Measurements from ENCODE around the gene EXOC7.

The EXOC7 gene

DNA sequence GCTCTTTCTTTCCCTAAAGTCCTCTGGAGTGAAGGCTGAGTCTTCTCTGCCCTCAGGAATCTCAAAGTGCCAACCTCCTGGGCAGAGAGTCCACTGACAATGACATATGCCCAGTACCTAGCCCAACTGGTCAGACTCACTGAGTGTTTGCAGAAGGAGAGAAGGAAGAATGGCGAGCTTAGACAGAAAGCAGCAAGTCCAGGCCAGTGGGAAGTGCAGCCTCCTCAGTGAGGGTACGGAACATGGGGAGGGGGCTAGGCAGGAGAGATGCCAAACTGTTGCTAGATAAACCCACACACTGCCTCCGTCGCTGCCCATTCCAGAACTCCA, 678 bp downstream of the EXOC7 start:
- H3K4me3 ChIP-seq (ENCODE audit: low read depth, low read length) = peak overlapping the region; percentile 93
- DNase-seq (ENCODE audit: low read depth) = no peak
- TF ChIP-seq, protein P1, sequence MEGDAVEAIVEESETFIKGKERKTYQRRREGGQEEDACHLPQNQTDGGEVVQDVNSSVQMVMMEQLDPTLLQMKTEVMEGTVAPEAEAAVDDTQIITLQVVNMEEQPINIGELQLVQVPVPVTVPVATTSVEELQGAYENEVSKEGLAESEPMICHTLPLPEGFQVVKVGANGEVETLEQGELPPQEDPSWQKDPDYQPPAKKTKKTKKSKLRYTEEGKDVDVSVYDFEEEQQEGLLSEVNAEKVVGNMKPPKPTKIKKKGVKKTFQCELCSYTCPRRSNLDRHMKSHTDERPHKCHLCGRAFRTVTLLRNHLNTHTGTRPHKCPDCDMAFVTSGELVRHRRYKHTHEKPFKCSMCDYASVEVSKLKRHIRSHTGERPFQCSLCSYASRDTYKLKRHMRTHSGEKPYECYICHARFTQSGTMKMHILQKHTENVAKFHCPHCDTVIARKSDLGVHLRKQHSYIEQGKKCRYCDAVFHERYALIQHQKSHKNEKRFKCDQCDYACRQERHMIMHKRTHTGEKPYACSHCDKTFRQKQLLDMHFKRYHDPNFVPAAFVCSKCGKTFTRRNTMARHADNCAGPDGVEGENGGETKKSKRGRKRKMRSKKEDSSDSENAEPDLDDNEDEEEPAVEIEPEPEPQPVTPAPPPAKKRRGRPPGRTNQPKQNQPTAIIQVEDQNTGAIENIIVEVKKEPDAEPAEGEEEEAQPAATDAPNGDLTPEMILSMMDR (conservative IDR thresholded peaks at IDR 0.05; ENCODE audit: low read depth, low read length) = no peak

DNA sequence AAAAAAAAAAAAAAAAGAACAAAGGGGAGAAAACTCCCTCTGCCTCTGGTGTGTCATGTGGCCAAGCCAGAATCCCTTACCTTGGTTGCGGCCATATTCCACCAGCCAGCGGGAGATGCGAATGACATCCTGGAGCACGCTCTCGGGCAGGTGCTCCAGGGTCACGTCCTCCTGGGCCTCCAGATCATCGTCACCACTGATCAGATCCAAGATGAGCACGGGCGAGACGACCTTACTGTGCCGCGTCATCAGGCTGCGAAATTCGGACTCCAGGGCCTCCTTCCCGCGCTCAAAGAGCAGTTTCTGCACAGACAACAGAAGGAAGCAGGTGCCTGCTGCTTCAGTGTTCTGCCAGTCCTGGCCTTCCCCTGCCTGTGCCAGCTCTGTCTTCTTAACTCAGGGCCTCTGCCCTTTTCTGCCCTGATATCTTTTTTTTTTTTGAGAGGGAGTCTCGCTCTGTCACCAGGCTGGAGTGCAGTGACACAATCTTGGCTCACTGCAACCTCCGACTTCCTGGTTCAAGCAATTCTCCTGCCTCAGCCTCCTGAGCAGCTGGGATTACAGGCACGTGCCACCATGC, 5.8 kb downstream of the EXOC7 start:
- TF ChIP-seq, protein P1 (conservative IDR thresholded peaks at IDR 0.05; ENCODE audit: low read depth, low read length) = no peak
- no peak overlapping the region for H3K4me3 ChIP-seq (ENCODE audit: low read depth, low read length)
- DNase-seq (ENCODE audit: low read depth) = no peak

DNA sequence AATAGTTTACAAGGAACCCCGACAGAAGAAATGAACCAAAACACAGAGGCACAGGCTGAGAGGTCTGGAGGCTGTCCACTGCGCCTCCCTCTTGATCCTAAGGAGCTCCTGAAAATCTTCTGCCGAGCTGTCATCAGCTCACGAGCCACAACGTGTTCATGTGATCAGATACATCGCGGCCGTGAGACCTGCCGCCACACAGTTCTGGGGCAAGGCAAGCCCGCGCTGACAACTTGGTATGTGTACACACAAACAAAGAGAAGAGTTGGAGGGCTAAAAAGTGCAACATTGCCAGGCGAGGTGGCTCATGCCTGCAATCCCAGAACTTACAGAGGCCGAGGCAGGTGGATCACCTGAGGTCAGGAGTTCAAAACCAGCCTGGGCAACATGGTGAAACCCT, 7.6 kb downstream of the EXOC7 start:
- no peak for DNase-seq (ENCODE audit: low read depth)
- TF ChIP-seq, protein P1 (conservative IDR thresholded peaks at IDR 0.05; ENCODE audit: low read depth, low read length) = no peak
- H3K4me3 ChIP-seq (ENCODE audit: low read depth, low read length) = no peak overlapping the region

DNA sequence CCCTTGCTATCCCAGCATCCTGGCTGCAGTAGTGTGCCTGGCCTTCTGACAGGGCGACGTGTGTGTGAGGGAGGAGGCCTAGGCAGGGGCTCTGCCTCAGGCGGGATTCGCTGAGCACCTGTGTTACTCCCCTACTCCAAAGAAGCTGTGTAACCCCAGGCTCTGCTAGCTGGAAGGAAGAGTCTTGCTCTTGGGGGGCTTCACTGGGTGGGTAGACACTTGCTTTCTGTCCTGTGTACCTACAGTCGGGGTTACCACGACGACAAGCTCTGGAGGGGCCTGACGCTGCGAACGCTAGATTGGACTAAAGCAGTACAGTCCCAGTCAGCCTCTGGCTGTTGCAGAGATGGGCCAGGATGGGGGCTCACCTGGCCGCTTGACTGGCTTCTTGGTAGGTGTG, 9.5 kb downstream of the EXOC7 start:
- no peak for DNase-seq (ENCODE audit: low read depth)
- TF ChIP-seq, protein P1 (conservative IDR thresholded peaks at IDR 0.05; ENCODE audit: low read depth, low read length) = no peak
- H3K4me3 ChIP-seq (ENCODE audit: low read depth, low read length) = no peak overlapping the region

DNA sequence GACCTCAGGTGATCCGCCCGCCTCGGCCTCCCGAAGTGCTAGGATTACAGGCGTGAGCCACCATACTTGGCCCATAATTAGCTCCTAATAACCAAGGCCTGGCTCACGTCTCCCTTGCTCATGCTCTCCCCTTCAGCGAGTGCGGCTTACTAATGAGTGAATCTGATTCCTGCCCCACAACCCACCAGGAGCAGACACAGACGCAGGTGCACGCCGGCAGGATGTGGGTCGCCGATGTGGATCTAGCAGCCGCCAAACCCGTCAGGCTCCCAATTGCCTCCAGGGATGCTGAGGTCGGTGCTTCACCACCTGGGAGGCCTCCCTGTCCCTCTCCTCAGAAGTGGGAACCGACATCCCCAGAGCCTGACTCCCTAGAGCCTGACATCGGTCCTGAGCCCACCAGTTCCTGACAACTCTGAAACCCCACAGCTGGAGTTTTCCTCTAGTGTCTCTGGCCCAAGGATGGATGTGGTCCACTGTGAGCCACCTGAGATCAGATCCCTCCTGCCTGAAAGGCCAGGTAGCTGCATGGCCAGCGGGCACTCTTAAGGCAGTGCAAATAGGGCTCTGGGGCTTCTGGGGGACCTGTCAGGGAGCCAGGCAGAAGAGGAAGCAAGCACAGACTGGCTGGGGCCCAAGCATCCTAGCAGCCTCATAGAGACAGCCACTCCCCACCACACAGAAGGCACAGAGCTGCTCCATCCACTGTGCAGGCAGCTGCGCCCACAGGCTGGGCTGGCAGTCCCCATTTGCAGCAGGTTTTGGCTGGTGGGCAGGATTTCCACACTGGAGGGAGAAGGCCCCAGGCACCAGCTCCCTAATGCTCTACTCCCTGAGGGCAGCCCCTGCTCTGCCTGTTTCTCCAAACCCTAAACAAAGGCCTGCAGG, 10.8 kb downstream of the EXOC7 start:
- no peak overlapping the region for H3K4me3 ChIP-seq (ENCODE audit: low read depth, low read length)
- TF ChIP-seq, protein P1 (conservative IDR thresholded peaks at IDR 0.05; ENCODE audit: low read depth, low read length) = no peak
- DNase-seq (ENCODE audit: low read depth) = no peak

DNA sequence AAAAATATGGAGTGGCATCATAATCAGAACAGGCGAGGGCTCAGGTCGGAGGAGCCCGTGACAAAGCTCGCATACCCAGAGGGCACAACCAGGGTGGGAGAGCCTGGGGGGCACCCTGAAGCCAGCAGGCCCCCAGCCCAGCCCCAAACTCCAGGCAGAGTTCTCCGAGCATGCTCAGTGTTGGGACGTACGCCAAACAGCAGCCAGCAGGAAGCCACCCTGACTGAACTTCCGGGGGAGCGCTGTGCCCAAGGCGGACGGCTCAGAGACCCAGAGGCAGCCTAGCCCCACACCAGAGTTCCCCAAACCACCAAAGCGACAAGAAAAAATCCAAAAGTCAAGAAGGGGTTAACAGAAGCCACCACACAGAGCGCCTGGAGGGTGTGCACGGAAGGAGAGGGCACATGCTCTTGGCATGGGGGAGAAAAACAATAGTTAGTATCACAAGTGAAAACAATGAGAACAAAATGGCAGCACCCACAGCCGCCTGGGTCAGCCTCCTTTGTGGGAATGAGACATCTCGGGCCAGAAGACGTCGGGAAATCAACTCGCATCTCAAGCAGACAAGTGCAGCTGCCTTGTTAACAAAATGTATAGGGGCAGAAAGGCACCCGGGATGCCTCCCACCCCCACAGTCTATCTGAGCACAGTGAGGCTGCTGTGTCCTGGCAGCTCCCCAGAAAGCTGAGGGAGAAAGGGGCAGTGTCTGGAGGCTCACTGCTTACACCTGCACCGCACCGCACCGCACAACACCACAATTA, 11.9 kb downstream of the EXOC7 start:
- DNase-seq (ENCODE audit: low read depth) = no peak
- H3K4me3 ChIP-seq (ENCODE audit: low read depth, low read length) = no peak overlapping the region
- TF ChIP-seq, protein P1 (conservative IDR thresholded peaks at IDR 0.05; ENCODE audit: low read depth, low read length) = no peak

Data from choroid plexus epithelial cell (primary cell).